GM19043 (cell line): ENCODE data around the gene FBXO5.
A peak's percentile ranks its signal among the peaks of the same experiment; 100 is the strongest.
"Not testable (repeated sequence)": the region's sequence is repeated elsewhere in the genome, so short reads cannot be mapped to it uniquely, and the experiment has no call there.

Source experiments
- ATAC-seq: cut with Tn5 transposase; IDR thresholded peaks from one replicate; pipeline ENCODE4 v1.9.1; 2021; ENCODE audit warnings: low read depth; ENCODE audit not compliant: unreplicated experiment

FBXO5 gene

DNA sequence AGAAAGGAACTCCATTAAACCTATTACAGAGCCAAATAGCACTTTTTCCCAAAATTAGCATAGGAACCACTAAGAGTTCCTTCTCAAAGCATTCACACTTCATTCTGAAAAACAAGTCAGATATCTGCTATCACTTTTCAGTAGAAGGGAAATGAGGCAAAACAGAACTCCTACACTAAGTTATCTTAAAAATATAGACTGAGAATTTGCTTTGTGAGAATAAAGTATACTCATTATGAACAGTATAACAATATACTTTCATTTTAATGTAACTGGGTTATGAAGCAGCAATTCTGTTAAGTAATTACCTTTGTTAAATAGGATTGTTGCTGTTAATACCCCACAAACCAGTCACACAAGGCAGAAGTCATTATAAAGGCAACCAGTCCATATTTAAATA lies 11.0 kb upstream of the FBXO5 start:
- ATAC-seq, result no peak

DNA sequence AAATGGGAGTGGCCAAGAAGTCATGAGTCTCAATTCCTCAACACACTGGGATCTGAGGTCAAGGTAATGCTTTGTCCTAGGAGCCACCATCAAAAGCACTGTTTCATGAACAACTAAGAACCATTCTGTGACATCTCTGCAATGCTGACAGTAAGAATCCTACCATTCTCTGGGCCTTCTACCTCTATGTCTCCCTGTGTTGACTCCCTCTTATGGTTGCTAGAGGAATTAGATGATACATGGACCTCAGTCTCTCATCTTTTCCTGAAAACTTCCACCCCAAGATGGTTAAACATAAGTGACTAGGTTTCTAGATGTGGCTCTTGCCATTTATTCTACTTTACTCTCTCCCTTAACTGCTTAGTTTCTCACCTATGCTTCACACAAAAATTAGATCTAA lies 10.6 kb upstream of the FBXO5 start:
- no peak for ATAC-seq

DNA sequence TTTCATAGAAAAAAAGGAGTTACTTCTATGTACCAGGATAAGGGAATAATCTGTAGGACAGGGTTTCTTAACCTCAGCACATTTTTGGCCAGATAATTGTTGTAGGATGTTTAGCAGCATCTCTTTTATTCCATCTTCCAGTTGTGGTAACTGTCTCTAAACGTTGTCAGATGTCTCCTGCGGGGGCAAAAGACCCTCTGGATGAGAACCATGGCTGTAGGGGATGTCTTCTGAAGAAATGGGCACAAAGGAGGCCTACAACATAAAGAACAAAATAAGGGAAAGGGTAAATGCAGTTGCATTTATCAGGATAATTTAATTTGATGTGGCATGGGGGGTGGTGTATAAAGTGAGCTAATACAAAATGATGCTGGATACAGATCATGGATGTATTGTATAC lies 4.1 kb upstream of the FBXO5 start:
- no peak for ATAC-seq

DNA sequence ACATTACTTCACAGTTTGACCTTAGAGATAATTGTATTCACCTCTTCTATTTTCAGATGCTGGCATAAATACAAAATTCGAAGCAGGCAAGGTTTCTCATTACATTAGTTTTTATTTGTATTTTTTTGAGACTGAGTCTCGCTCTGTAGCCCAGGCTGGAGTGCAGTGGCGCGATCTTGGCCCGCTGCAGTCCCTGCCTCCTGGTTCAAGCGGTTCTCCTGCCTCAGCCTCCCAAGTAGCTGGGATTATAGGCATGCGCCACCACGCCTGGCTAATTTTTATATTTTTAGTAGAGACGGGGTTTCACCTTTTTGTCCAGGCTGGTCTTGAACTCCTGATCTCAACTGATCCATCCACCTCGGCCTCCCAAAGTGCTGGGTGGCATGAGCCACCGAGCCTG lies 2.5 kb upstream of the FBXO5 start:
- ATAC-seq, result not testable (repeated sequence)

DNA sequence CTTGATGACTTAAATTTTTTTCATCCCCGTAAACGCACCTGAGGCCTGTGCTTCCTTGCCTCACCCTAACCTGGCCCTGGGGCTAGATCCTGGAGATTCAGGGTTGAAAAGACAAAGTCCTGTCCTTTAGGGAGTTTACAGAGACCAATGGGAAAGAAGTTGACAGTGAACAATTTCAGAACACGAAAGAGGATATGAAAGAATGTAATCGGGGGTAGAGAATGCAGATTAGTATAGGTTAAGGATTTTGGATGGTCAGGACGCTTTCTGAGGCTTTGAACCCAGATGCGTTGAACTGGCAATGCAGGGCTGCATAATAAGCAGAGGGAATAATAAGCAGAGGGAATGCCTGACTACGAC lies 1.7 kb upstream of the FBXO5 start:
- ATAC-seq, result peak; percentile 27

DNA sequence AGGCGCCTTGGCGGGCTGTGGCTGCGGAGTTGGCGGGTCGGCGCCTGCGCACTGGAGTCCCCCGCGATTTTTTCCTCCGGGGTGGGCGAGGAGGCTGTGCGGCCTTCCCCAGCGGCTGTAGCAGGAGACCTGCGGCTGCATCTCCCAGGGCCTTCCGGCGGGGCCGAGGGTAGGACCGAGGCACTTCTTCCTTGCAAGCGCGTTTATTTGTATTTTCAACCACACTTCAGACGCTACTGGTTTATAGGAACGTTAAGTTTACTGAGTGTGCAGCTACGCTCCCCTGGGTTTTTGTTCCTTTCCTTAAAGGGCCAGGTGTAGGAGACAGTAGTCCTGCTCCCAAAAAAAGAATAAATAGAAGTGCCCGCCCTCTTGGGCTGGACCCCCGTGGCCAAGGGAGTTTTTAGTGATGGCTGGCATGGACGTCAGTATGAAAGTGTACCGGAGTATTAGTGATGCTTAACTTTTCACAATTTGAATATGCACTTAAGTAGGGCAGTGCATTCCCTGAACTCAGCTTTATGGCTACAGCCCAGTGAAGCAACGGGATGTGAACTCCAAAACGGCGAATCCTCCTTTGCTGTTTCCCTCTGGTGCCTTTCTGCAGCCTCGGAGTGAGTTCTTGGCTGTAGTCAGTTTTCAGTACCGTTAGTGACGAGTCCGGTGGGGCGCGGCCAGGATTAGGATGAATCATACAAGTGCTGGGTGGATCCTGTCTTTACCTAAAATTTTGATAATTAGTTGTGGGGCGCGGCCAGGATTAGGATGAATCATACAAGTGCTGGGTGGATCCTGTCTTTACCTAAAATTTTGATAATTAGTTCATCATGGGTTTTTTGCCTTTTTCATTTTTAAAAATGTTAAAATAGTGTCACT lies 1.0 kb upstream of the FBXO5 start:
- peak; percentile 13 for ATAC-seq

DNA sequence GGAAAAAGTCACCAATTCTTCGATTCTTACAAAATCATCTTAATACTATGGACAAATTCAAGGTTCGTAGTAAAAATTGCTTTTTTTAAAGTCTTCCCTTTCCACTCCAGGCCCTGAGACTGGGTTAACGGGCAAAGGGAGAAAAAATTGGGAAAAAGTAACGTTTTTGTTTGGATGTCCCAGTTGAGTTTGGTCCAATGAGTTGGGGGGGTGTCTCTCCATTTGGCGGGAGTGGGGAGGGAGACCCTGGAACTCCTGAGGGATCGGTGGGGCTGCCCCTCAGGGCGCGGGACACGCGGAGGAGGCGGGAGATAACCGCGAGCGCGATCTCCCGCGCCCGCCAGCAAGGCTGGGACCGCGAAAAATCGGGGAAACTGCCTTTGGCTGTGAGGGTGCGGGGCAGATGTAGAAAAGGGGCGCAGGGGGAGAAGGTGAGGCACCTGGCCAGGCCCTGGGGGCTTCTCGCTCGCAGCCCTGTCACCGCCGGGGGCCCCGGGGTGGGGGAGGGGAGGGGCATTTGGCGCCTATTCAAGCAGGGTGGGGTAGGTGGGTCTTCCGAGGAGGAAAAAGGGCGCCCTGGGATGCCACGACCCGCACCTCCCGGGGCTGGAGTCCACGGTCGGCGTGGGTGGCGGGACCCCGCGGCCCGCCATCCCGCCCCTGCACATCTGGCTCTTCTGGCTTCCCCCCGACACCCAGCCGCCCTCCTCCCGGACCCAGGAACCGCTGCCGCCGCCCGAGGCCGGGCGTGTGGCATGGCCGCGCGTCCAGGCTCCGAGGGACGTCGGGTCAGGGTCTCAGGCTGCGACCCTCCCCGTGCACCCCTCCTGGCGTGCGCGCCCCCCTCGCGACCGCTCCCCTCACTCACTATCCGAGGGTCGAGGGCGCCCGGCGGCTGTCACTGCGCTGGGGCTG lies 595 bp downstream of the FBXO5 start:
- no peak for ATAC-seq

DNA sequence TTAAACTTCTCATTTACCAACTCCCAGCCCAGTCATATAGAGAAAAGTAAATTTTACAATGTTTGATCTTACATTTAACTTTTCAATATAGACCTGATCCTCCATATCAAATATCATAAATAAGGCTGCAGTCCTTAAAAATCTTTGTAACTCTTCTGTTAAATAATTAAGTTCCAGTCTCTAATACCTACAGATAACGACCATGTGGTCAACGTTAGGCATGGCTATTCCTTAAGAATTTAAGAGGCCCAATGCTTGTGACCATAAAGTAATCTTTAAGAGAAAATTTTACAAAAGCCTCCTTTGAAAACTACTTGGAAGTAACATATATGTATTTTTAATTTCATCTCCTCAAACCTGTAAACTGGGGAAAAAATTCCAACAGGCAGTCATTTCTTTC lies 1.6 kb downstream of the FBXO5 start:
- ATAC-seq, result no peak

DNA sequence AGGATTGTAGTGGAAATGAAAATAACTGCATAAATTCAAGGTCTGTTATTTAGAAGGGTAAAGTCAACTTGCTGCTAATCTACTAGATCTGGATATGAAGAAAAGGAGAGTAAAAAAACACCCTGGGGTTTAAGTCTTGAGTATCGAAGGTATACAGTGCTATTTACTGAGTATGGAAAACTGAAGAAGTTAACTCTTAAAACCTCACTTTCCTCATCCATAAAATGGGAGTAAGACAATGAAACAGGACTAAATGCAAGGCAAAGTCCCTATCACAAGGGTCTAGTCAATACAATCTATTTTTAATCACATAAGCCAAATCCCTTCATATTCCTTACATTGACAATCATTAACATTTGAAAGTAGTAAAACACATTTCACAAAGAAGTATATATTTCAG lies 2.2 kb downstream of the FBXO5 start:
- ATAC-seq, result no peak

DNA sequence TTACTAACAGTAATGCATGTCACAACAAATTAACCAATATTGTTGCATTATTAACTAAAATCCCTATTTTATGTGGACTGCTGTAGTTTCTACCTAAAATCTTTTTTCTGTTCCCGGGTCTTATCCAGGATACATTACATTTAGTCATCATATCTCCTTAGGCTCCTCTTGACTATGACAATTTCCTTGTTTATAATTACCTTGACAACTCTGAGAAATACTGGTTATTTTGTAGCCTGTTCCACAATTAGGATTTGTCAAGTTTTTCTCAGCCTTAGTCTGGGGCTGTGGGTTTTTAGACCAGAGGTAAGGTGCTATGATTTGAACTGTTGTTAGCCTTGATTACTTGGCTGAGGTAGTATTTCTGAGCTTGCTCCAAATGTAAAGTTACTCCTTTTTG lies 3.7 kb downstream of the FBXO5 start:
- ATAC-seq, result no peak

DNA sequence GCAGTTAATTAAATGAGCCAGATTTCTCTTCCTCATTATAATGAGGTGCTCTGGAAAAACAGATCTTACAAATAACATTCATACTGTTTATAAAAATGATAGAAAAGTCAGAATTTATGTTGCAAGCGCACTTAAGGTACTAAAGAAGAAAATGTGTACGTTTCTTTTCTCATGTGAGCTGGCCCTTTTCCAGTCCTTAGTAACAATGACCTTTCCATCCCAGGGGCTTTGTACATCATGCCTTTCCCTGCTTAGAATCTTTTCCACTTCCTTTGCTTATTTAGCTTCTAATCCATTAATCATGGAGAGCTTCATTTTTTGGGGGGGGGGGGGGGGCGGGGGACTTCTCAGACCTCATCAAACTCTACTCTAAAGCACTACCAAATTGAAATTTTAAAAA lies 4.8 kb downstream of the FBXO5 start:
- no peak for ATAC-seq

DNA sequence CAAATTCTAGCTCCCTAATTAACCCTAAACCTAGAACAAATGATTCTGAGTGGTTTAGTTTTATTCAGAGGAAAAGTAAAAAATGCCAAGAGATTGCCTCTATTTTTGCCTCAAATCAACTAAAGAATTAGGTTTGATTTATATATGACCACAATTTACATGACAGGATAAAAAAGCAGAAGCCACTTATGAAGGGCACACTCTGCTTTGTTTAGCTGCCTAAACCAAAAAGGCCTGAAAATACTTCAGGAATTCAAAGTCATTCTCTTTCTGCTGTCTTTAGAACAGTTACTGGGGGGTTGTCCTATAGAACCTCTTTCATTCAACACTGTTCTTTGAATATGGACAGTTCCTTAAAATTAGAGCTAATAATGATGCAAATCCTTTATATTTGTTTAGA lies 5.3 kb downstream of the FBXO5 start:
- ATAC-seq, result no peak

DNA sequence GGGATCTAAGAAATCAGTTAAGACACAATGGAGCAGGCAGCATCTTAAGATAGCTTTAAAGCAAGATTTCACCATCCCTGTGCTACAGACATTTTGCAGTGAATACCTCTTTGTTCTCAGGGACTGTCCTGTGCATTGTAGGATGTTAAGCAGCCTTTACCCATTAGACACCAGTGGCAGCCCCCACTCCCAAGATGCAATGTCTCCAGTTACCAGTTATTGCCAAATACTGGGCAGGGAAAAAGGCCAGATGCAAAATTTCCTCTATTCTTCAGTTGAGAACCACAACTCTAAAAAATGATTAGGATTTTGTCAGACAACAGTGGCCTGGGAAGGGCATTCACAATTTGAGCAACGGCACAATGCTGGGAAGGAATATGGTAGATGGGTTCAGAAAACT lies 6.1 kb downstream of the FBXO5 start:
- no peak for ATAC-seq

DNA sequence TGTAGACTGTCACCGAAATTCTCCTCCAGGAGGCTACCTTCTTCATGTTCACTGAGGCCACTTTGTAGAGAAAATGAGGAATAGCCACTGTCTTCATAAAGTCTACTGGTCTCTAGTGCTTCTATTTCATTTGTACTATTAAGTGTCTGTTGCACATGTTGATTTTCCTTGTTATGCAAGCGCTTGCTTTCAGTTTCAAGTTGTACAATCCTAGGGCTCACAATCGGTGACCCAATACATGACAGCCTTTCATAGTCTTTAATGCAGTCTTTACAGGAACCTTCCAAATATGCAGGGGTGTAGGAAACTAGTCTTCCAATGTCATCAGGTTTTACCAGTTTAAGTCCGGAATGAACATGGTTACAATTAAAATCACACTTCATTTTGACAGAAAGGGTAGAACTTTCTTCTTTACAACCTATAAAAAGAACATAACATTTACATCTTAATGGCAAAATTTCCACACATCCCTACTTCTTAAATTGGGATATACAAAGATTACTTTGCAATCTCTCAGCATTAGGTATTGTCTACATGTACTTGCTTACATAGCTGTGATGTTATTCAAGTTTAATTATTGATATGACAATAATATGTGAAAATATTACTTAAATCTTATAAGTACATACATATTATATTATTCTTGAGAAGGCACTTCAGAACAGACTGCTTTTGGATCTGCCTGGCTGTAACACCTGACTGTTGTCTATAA lies 7.5 kb downstream of the FBXO5 start:
- ATAC-seq, result no peak

DNA sequence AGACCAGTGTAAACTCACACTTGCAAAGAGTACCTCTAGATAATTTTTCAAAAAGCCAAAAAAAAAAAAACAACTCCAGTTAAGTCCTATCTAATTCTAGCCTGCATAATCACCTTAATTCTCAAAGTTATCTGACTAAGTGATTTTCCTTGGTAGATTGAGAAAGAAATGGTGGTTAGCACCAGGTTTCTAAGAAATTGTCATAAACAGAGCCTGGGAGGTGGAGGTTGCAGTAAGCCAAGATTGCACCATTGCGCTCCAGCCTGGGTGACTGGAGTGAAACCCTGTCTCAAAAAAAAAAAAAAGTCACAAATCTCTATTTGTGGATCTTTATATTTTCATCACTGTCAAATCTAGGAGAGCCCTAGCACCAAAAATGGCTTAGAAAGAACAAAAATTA lies 8.9 kb downstream of the FBXO5 start:
- no peak for ATAC-seq

DNA sequence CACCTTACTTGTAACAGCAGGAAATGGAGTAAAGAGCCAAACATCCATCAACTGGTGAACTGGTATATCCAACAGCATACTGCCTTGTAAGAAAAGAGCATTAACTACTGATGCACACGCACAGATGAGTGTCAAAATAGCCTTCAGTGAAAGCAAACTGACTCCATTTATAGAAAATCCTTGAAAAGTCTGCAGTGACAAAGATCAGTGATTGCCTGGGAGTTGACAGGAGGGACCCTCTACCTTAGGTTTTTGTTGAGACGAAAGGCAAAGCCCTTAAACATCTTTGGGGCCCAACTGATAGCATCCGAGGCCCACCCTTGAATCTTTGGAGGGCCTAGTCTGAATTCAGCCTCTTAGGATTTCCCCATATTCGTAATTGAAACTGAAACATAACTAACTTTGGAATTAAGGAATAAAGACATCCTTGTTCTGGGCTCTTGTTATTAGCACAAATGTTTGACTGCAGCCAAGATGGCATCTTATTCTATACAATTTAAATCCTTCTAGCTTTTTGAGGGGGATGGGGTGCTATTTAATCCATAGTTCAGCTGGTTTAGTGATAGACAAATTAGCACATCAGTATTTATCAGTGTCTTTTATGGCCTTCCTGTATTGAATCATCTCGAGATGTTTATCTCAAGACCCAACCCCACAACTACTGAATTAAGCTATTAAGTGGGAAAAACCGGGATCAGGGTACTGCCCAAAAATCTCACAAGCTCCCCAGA lies 13.0 kb downstream of the FBXO5 start:
- ATAC-seq, result no peak

DNA sequence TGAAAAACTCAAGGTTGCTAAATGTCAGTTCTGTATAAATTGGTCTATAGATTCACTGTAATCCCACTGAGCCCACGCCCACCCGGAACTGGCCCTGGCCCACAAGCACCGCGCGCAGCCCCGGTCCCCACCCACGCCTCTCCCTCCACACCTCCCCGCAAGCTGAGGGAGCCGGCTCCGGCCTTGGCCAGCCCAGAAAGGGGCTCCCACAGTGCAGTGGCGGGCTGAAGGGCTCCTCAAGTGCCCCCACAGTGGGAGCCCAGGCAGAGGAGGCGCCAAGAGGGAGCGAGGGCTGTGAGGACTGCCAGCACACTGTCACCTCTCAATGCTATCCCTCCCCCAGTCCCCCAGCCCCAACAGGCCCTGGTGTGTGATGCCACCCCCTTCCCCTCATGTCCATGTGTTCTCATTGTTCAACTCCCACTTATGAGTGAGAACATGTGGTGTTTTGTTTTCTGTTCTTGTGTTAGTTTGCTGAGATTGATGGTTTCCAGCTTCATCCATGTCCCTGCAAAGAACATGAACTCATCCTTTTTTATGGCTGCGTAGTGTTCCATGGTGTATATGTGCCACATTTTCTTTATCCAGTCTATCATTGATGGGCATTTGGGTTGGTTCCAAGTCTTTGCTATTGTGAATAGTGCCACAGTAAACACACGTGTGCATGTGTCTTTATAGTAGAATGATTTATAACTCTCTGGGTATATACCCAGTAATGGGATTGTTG lies 16.5 kb downstream of the FBXO5 start:
- ATAC-seq, result not testable (repeated sequence)

DNA sequence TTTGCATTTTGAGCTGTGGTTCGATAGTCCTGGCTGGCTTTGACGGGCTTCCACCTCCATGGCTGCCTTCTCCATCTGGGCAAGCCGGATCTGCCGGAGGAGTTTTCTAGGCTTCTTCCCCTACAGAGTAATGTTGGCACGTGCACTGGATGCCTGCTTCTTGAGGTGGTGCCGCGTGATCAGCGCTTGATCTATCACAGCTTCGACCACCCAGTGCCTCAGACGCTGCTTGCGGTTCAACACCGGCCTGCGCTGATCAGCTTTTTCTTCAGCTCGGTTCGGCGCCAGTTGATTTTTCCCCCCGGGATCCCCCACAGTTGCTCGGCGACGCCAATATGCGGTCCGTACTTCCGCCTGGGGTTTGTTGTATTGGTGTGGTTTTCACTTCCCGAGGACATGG lies 23.5 kb downstream of the FBXO5 start:
- no peak for ATAC-seq

DNA sequence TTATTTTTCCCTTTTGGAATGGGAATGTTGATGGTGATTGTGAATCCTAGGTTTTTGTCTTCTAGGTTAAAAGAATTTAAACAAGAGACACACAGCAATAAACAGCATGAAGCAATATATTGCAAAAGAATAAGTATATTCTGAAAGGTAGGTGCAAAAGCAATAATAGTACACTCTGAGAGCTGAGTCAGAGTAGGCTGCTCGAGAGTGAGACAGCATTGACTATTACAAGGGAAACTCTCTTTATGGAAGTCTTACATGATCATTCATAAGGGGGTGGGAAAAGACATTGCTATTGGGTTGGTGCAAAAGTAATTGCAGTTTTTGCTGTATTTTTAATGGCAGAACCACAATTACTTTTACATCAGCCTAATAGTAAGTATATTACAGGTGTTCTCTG lies 25.0 kb downstream of the FBXO5 start:
- ATAC-seq, result no peak

DNA sequence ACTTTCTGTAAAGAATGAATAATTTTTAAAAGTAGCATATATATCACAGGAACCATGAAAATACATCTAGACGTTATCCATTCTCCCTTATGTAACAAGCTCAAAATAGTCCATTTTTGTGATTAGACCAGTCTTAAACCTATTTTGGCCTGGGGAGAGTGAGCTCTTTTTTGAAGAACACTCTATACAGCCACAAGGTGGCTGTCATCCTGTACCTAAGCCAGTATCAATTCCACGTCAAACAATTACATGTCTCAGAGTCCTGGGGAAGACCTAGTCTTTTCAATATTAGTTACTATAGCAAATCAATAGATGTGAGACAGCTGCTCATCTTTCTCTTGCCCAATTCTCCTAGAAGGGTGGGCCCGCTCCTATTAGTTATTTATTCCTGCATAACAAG lies 28.4 kb downstream of the FBXO5 start:
- no peak for ATAC-seq
